ENCODE data around the gene RPS6KA5. TPM values are rescaled to one million over a fixed set of nuclear protein-coding genes. Genes with fewer than 3 reads are reported as not detected.

Gene RPS6KA5
- total RNA-seq, 2 donors from 2014 or later: 3.3 to 5.1 TPM

DNA sequence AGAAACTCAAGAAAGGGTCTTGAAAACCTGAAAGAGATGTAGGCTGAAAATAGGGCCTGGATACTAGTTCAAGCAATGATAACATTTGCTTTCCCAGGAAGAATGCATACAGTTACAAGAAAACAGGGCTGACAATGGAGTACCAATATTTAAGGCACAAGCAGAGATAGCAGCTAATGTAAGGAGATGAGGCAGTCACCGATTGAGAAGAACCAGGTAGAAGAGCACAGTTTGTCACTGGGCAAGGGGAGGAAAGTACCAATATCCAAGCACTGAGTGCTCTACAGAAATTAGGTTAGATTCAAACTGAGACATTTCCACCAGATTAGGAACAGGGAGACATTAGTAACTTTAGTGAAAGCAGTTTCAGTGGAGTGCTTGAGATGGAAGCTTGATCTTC lies 19.9 kb downstream of the RPS6KA5 start:
- H3K36me3 Mint-ChIP-seq (ENCODE audit: low read depth): no peaks in the 10 kb centered on the region
- no peak overlapping the region for H3K27ac ChIP-seq (ENCODE audit: low read depth, low read length)
- no peak for TF ChIP-seq CTCF (conservative IDR thresholded peaks at IDR 0.05)
- H3K4me1 Mint-ChIP-seq: no peaks in the 10 kb centered on the region
- H3K27me3 ChIP-seq (ENCODE audit: control insufficient read depth, insufficient read depth, low read length, poor library complexity, severe bottlenecking): no peaks in the 10 kb centered on the region
- no peak overlapping the region for H3K4me3 ChIP-seq (ENCODE audit: low read length)
- DNase-seq: no peak
- H3K27me3 Mint-ChIP-seq (ENCODE audit: insufficient read depth): no peaks in the 10 kb centered on the region
- H3K4me3 Mint-ChIP-seq: no peak overlapping the region
- H3K9ac ChIP-seq (ENCODE audit: extremely low read depth, low read length, poor library complexity, severe bottlenecking): no peak overlapping the region
- no peaks in the 10 kb centered on the region for H3K36me3 ChIP-seq (ENCODE audit: control insufficient read depth, insufficient read depth, low read length)
- H3K4me1 ChIP-seq (ENCODE audit: control insufficient read depth, insufficient read depth, low read length): peaks cover 3% of the 10 kb centered on the region
- H3K9me3 ChIP-seq (ENCODE audit: control insufficient read depth, low read length): no peaks in the 10 kb centered on the region
- no peak overlapping the region for H3K27ac Mint-ChIP-seq
- no peaks in the 10 kb centered on the region for H3K9me3 Mint-ChIP-seq
- WGBS, 2 experiments (ENCODE audit: insufficient coverage in 1 of 2, insufficient read length in 1 of 2): 90 to 100% methylated on average over 1 of the region's 1 CpG

DNA sequence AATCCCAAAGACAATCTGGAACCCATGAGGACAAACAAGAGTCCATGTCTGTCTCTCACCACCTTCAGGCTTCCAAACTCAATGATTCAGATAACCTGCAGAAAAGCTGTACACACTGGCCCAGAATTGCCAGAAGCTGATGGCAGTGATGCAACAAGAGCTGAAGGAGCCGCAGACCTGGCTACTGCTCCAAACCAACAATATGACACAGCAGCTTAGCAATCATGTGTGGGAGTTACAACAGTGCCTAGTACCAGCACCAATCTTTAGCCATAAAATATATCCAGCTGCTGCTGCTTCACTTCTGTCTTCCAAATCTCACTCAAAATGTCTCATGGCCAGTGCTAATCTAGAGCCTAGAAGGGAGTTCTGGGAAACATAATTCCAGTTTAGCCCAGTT lies 22.0 kb downstream of the RPS6KA5 start:
- no peak for DNase-seq
- WGBS, 2 experiments (ENCODE audit: insufficient coverage in 1 of 2, insufficient read length in 1 of 2): 57 to 96% methylated on average over 1 of the region's 1 CpG
- Histone ChIP-seq H3K9me3 (ENCODE audit: control insufficient read depth, low read length) (no peaks in the 10 kb centered on the region), H3K27me3 (ENCODE audit: control insufficient read depth, insufficient read depth, low read length, poor library complexity, severe bottlenecking) (no peaks in the 10 kb centered on the region), H3K36me3 (ENCODE audit: control insufficient read depth, insufficient read depth, low read length) (no peaks in the 10 kb centered on the region), H3K27ac (ENCODE audit: low read depth, low read length) (no peak overlapping the region), H3K4me3 (ENCODE audit: low read length) (no peak overlapping the region), H3K4me1 (ENCODE audit: control insufficient read depth, insufficient read depth, low read length) (peaks cover 3% of the 10 kb centered on the region), H3K9ac (ENCODE audit: extremely low read depth, low read length, poor library complexity, severe bottlenecking) (no peak overlapping the region)
- no peaks in the 10 kb centered on the region for H3K36me3 Mint-ChIP-seq (ENCODE audit: low read depth)
- no peak for TF ChIP-seq CTCF (conservative IDR thresholded peaks at IDR 0.05)
- no peak overlapping the region for H3K27ac Mint-ChIP-seq
- H3K4me1 Mint-ChIP-seq: no peaks in the 10 kb centered on the region
- peaks cover 2% of the 10 kb centered on the region for H3K9me3 Mint-ChIP-seq
- no peaks in the 10 kb centered on the region for H3K27me3 Mint-ChIP-seq (ENCODE audit: insufficient read depth)
- no peak overlapping the region for H3K4me3 Mint-ChIP-seq

- H3K27me3 Mint-ChIP-seq (ENCODE audit: insufficient read depth): no peaks in the 10 kb centered on the region
Measured at GRCh38 chr14:91036741-91037469, 23.5 kb downstream of the RPS6KA5 start.

More at GRCh38 chr14:91036741-91037469, 23.5 kb downstream of the RPS6KA5 start:
- TF ChIP-seq CTCF (conservative IDR thresholded peaks at IDR 0.05): no peak
- Histone ChIP-seq H3K9me3 (ENCODE audit: control insufficient read depth, low read length) (no peaks in the 10 kb centered on the region), H3K9ac (ENCODE audit: extremely low read depth, low read length, poor library complexity, severe bottlenecking) (no peak overlapping the region), H3K36me3 (ENCODE audit: control insufficient read depth, insufficient read depth, low read length) (no peaks in the 10 kb centered on the region), H3K4me3 (ENCODE audit: low read length) (no peak overlapping the region), H3K27me3 (ENCODE audit: control insufficient read depth, insufficient read depth, low read length, poor library complexity, severe bottlenecking) (no peaks in the 10 kb centered on the region), H3K27ac (ENCODE audit: low read depth, low read length) (no peak overlapping the region), H3K4me1 (ENCODE audit: control insufficient read depth, insufficient read depth, low read length) (peaks cover 3% of the 10 kb centered on the region)
- no peak for DNase-seq
- Mint-ChIP-seq H3K36me3 (ENCODE audit: low read depth) (no peaks in the 10 kb centered on the region), H3K4me3 (no peak overlapping the region), H3K4me1 (no peaks in the 10 kb centered on the region), H3K27ac (no peak overlapping the region), H3K9me3 (peaks cover 2% of the 10 kb centered on the region)
- 94 to 96% methylated on average over 2 of the region's 2 CpGs for WGBS, 2 experiments (ENCODE audit: insufficient coverage in 1 of 2, insufficient read length in 1 of 2)

Data from endodermal cell (in vitro differentiated cells).